SU-DHL-6 (cell line): ENCODE results near the gene DIP2C.
"Not testable (repeated sequence)": the region's sequence is repeated elsewhere in the genome, so short reads cannot be mapped to it uniquely, and the experiment has no call there.

Experiments
- H2AFZ ChIP-seq: fragments of 200-600 bp; sonication (generic); 2 replicates; pipeline ENCODE4 v1.6.1; 2014; ENCODE audit warnings: low read depth, mild to moderate bottlenecking, moderate library complexity, mixed read lengths, antibody characterized with exemption, low read length; ENCODE audit not compliant: severe bottlenecking
- H3F3A ChIP-seq: fragments of 200-600 bp; shearing (Covaris generic); 2 replicates; pipeline ENCODE4 v1.6.0; 2016; ENCODE audit warnings: antibody characterized with exemption, mild to moderate bottlenecking; ENCODE audit not compliant: insufficient read depth
- H3K27ac ChIP-seq: fragments of 200-600 bp; sonication (generic); 2 replicates; pipeline ENCODE4 v1.5.1; 2016; ENCODE audit warnings: low read depth, mild to moderate bottlenecking, low read length, moderate library complexity, mixed read lengths
- H3K27me3 ChIP-seq: fragments of 200-600 bp; sonication (generic), shearing (Covaris generic); 2 replicates; pipeline ENCODE4 v1.6.0; 2014; ENCODE audit warnings: mild to moderate bottlenecking, low read length
- H3K36me3 ChIP-seq: fragments of 200-600 bp; sonication (generic); 2 replicates; pipeline ENCODE4 v1.6.1; 2014; ENCODE audit warnings: mild to moderate bottlenecking, low read length, mixed read lengths
- H3K4me2 ChIP-seq: fragments of 300-600, 200-600 bp; shearing (Covaris generic), sonication (generic); 2 replicates; pipeline ENCODE4 v1.6.0; 2014; ENCODE audit warnings: low read length, low read depth, mild to moderate bottlenecking; ENCODE audit not compliant: poor library complexity, severe bottlenecking
- H3K4me3 ChIP-seq: fragments of 200-600 bp; sonication (generic); 2 replicates; pipeline ENCODE4 v1.5.1; 2014; ENCODE audit warnings: antibody characterized with exemption, low read length, mild to moderate bottlenecking, mixed read lengths; ENCODE audit not compliant: insufficient read depth, poor library complexity, severe bottlenecking
- H3K79me2 ChIP-seq: fragments of 200-600 bp; sonication (generic); 2 replicates; pipeline ENCODE4 v1.6.1; 2014; ENCODE audit warnings: mild to moderate bottlenecking, low read length, moderate library complexity; ENCODE audit not compliant: insufficient read depth
- H3K9ac ChIP-seq: fragments of 200-600 bp; sonication (generic); 2 replicates; pipeline ENCODE4 v1.7.0; 2014; ENCODE audit warnings: mild to moderate bottlenecking, low read length
- H3K9me2 ChIP-seq: fragments of 200-600 bp; sonication (generic); replicated peaks from 2 replicates; pipeline ENCODE4 v1.6.1; 2014; ENCODE audit warnings: low read length; ENCODE audit not compliant: insufficient read depth
- H3K9me3 ChIP-seq: fragments of 200-600 bp; sonication (generic); 2 replicates; pipeline ENCODE4 v1.6.1; 2014; ENCODE audit warnings: low read length, mixed read lengths; ENCODE audit not compliant: insufficient read depth
- H4K20me1 ChIP-seq: fragments of 200-600 bp; sonication (generic); 2 replicates; pipeline ENCODE4 v1.6.1; 2014; ENCODE audit warnings: low read depth, mild to moderate bottlenecking, antibody characterized with exemption, low read length, moderate library complexity, mixed read lengths
- EZH2phosphoT487 ChIP-seq: fragments of 200-600 bp; sonication (generic), shearing (Covaris generic); conservative IDR thresholded peaks from 2 replicates; pipeline ENCODE4 v1.6.1; 2018; ENCODE audit warnings: mild to moderate bottlenecking, antibody characterized with exemption, low read length, moderate library complexity, mixed read lengths
- TF ChIP-seq, protein P1 (sequence below): fragments of 200-600 bp; sonication (generic); IDR thresholded peaks from one replicate; pipeline ENCODE4 v1.5.1; 2017; ENCODE audit warnings: antibody characterized with exemption, mild to moderate bottlenecking, low read length, moderate library complexity; ENCODE audit not compliant: insufficient read depth, poor library complexity, severe bottlenecking

Gene DIP2C

DNA sequence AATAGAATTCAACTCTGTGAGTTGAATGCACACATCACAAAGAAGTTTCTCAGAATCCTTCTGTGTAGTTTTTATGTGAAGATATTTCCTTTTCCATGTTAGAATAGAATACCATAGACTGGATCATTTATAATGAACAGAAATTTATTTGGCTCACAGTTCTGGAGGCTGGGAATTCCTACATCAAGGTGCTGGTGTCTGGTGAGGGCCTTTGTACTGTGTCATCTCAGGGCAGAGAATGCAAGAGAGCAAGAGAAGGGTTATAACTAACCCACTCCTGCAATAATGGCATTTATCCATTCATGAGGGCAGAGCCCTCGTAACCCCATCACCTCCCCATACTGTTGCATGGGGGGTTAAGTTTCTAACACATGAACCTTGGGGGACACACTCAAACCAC lies 18.4 kb upstream of the DIP2C start:
- Histone ChIP-seq H3F3A (no peaks in the 10 kb centered on the region), H3K27ac (no peak overlapping the region)
- TF ChIP-seq, protein P1, sequence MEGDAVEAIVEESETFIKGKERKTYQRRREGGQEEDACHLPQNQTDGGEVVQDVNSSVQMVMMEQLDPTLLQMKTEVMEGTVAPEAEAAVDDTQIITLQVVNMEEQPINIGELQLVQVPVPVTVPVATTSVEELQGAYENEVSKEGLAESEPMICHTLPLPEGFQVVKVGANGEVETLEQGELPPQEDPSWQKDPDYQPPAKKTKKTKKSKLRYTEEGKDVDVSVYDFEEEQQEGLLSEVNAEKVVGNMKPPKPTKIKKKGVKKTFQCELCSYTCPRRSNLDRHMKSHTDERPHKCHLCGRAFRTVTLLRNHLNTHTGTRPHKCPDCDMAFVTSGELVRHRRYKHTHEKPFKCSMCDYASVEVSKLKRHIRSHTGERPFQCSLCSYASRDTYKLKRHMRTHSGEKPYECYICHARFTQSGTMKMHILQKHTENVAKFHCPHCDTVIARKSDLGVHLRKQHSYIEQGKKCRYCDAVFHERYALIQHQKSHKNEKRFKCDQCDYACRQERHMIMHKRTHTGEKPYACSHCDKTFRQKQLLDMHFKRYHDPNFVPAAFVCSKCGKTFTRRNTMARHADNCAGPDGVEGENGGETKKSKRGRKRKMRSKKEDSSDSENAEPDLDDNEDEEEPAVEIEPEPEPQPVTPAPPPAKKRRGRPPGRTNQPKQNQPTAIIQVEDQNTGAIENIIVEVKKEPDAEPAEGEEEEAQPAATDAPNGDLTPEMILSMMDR = no peak
- TF ChIP-seq EZH2phosphoT487 = no peak

DNA sequence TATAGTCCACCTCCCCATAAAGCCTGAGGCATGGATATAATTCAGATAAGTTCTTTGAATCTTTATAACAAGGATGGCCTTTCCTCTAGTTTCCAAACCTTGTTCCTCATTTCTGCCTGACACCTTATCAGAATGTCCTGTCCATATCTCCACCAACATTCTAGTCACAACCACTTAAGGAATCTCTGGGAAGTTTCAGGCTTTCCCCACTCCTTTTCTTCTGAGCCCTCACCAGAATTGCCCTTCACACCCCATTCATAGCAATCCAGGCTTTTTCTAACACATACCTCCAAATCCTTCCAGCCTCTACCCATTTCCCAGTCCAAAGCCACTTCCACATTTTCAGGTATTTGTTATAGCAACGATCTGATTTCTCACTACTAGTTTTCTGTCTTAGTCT lies 18.0 kb upstream of the DIP2C start:
- Histone ChIP-seq H3K27ac (no peak overlapping the region), H3K27me3 (no peaks in the 10 kb centered on the region), H3K79me2 (no peaks in the 10 kb centered on the region), H3K36me3 (no peaks in the 10 kb centered on the region), H2AFZ (no peak overlapping the region), H3K4me3 (no peak overlapping the region), H3F3A (no peaks in the 10 kb centered on the region), H3K9me3 (no peaks in the 10 kb centered on the region), H4K20me1 (no peaks in the 10 kb centered on the region), H3K9me2 (no peaks in the 10 kb centered on the region), H3K9ac (no peak overlapping the region), H3K4me2 (no peak overlapping the region)
- no peak for TF ChIP-seq EZH2phosphoT487
- TF ChIP-seq, protein P1 = no peak

More for the DNA sequence above, 18.4 kb upstream of the DIP2C start:
- H3K9ac ChIP-seq = no peak overlapping the region
- H3K36me3 ChIP-seq = no peaks in the 10 kb centered on the region
- H3K4me2 ChIP-seq = no peak overlapping the region
- H4K20me1 ChIP-seq = no peaks in the 10 kb centered on the region
- H2AFZ ChIP-seq = no peak overlapping the region
- H3K4me3 ChIP-seq = no peak overlapping the region
- H3K9me2 ChIP-seq = no peaks in the 10 kb centered on the region
- no peaks in the 10 kb centered on the region for H3K9me3 ChIP-seq
- no peaks in the 10 kb centered on the region for H3K79me2 ChIP-seq
- H3K27me3 ChIP-seq = no peaks in the 10 kb centered on the region

DNA sequence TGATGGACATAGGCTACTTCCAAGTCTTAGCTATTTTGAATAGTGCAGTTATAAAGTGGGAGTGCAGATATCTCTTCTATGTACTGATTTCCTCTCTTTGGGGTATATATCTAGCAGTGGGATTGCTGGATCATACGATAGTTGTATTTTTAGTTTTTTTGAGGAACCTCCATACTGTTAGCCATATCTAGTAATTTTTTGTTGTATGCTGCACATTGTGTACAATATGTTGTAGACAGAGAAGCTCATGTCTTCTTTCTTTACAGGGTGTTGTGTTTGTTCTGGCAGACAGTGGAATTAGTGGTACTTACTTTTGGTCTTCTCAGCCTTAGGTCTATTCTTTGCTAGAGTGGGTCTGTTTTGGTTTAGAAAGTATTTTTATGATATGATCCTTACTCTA lies 13.7 kb upstream of the DIP2C start:
- TF ChIP-seq, protein P1 = no peak
- TF ChIP-seq EZH2phosphoT487 = no peak
- Histone ChIP-seq H3K27me3 (no peaks in the 10 kb centered on the region), H3K27ac (no peak overlapping the region), H2AFZ (no peak overlapping the region), H3K4me2 (no peak overlapping the region), H3K9me3 (no peaks in the 10 kb centered on the region), H3K4me3 (no peak overlapping the region), H3K9ac (no peak overlapping the region), H3F3A (no peaks in the 10 kb centered on the region), H3K9me2 (no peaks in the 10 kb centered on the region), H4K20me1 (no peaks in the 10 kb centered on the region), H3K36me3 (no peaks in the 10 kb centered on the region), H3K79me2 (no peaks in the 10 kb centered on the region)

DNA sequence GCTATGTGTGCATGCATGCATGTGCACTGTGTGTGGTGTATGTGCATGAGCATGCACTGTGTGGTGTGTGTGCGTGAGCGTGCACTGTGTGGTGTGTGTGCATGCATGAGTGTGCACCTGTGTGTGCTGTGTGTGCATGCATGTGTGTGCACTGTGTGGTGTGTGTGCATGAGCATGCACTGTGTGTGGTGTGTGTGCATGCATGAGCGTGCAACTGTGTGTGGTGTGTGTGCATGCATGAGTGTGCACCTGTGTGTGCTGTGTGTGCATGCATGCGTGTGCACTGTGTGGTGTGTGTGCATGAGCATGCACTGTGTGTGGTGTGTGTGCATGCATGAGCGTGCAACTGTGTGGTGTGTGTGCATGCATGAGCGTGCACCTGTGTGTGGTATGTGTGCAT lies 10.7 kb upstream of the DIP2C start:
- not testable (repeated sequence) for H3K79me2 ChIP-seq, H3K36me3 ChIP-seq, H3K4me3 ChIP-seq, H2AFZ ChIP-seq, H3K4me2 ChIP-seq, H3K9ac ChIP-seq, H3K27ac ChIP-seq, H4K20me1 ChIP-seq, H3K9me3 ChIP-seq, H3K9me2 ChIP-seq, H3K27me3 ChIP-seq, H3F3A ChIP-seq
